Neuronal stem cell (in vitro differentiated cells): ENCODE data around the gene MRPS34.

ENCODE experiments used
- DNase-seq: peaks from one replicate; pipeline ENCODE4 v3.0.0-alpha.2; 2013; ENCODE audit warnings: low spot score
- H2AFZ ChIP-seq: one replicate; pipeline ENCODE4 v1.6.1; 2013; ENCODE audit warnings: mild to moderate bottlenecking, low read length, inconsistent platforms
- H2AK5ac ChIP-seq: 2 replicates; pipeline ENCODE4 v1.6.1; 2013; ENCODE audit warnings: low read depth, mild to moderate bottlenecking, inconsistent platforms, low read length, moderate library complexity, mixed read lengths
- H2BK120ac ChIP-seq: 2 replicates; pipeline ENCODE4 v1.6.1; 2013; ENCODE audit warnings: low read depth, mild to moderate bottlenecking, inconsistent platforms, low read length, moderate library complexity, mixed read lengths
- H2BK12ac ChIP-seq: one replicate; pipeline ENCODE4 v1.6.1; 2013; ENCODE audit warnings: low read length, inconsistent platforms
- H2BK15ac ChIP-seq: 2 replicates; pipeline ENCODE4 v1.6.1; 2013; ENCODE audit warnings: mild to moderate bottlenecking, low read length, inconsistent platforms, mixed read lengths
- H2BK5ac ChIP-seq: one replicate; pipeline ENCODE4 v1.6.1; 2013; ENCODE audit warnings: inconsistent platforms, mild to moderate bottlenecking, low read length, moderate library complexity
- H3K14ac ChIP-seq: one replicate; pipeline ENCODE4 v1.6.1; 2013; ENCODE audit warnings: low read length, inconsistent platforms
- H3K18ac ChIP-seq: 2 replicates; pipeline ENCODE4 v1.6.1; 2013; ENCODE audit warnings: low read length, inconsistent platforms
- H3K23ac ChIP-seq: 2 replicates; pipeline ENCODE4 v1.6.1; 2013; ENCODE audit warnings: low read depth, mild to moderate bottlenecking, mixed read lengths, low read length, inconsistent platforms; ENCODE audit not compliant: poor library complexity
- H3K27ac ChIP-seq: replicated peaks from 3 replicates; pipeline ENCODE4 v1.5.1; 2013; ENCODE audit warnings: low read length, inconsistent platforms
- H3K27me3 ChIP-seq, 3 experiments: 2 replicates each; pipeline ENCODE4 v1.6.1; 2013; ENCODE audit warnings: low read length in 3 of 3, mild to moderate bottlenecking in 2 of 3, inconsistent platforms in 1 of 3, low read depth in 1 of 3, mixed read lengths in 1 of 3, moderate library complexity in 1 of 3; ENCODE audit not compliant: control insufficient read depth in 3 of 3, insufficient read depth in 3 of 3
- H3K36me3 ChIP-seq, 2 donors: replicated peaks in 1 of 2; 2 replicates each; pipeline ENCODE4 v1.6.1; 2013; ENCODE audit warnings: low read length in 2 of 2; ENCODE audit not compliant: control insufficient read depth in 2 of 2, insufficient read depth in 2 of 2
- H3K4ac ChIP-seq: 2 replicates; pipeline ENCODE4 v1.6.1; 2013; ENCODE audit warnings: inconsistent platforms, mild to moderate bottlenecking, low read length, moderate library complexity
- H3K4me1 ChIP-seq, 2 donors: 1 replicate in 1 of 2; 2 replicates in 1 of 2; pipeline ENCODE4 v1.6.1; 2013; ENCODE audit warnings: low read length in 2 of 2, low read depth in 1 of 2; ENCODE audit not compliant: control insufficient read depth in 2 of 2, insufficient read depth in 1 of 2
- H3K4me2 ChIP-seq: one replicate; pipeline ENCODE4 v1.6.1; 2013; ENCODE audit warnings: mild to moderate bottlenecking, low read length, inconsistent platforms; ENCODE audit not compliant: insufficient read depth, poor library complexity, severe bottlenecking
- H3K4me3 ChIP-seq, 2 donors: 2 replicates each; pipeline ENCODE4 v1.5.1; 2013; ENCODE audit warnings: low read length in 2 of 2, mild to moderate bottlenecking in 2 of 2, inconsistent platforms in 1 of 2, moderate library complexity in 1 of 2
- H3K79me1 ChIP-seq: one replicate; pipeline ENCODE4 v1.6.1; 2013; ENCODE audit warnings: low read depth, mild to moderate bottlenecking, inconsistent platforms, low read length, moderate library complexity
- H3K9ac ChIP-seq: one replicate; pipeline ENCODE4 v1.6.1; 2013; ENCODE audit warnings: mild to moderate bottlenecking, low read depth, low read length, inconsistent platforms; ENCODE audit not compliant: poor library complexity
- H3K9me3 ChIP-seq, 2 donors: replicated peaks in 1 of 2; 2 replicates each; pipeline versions ENCODE3 to v1.6.1; 2013; ENCODE audit warnings: low read length in 2 of 2, mild to moderate bottlenecking in 2 of 2, inconsistent platforms in 1 of 2, low read depth in 1 of 2, mixed read lengths in 1 of 2, moderate library complexity in 1 of 2; ENCODE audit not compliant: control insufficient read depth in 2 of 2, insufficient read depth in 1 of 2
- H4K8ac ChIP-seq: one replicate; pipeline ENCODE4 v1.6.1; 2013; ENCODE audit warnings: low read depth, mild to moderate bottlenecking, inconsistent platforms, low read length, moderate library complexity
- H4K91ac ChIP-seq: one replicate; pipeline ENCODE4 v1.6.1; 2013; ENCODE audit warnings: low read length, low read depth, mild to moderate bottlenecking, inconsistent platforms; ENCODE audit not compliant: poor library complexity
- WGBS, 2 donors: extraction: QIAGEN DNeasy Blood & Tissue Kit; methylation state at CpG; one replicate each; pipeline ENCODE4 v1.1.7; 2013; ENCODE audit warnings: missing lambda C conversion rate in 2 of 2, mixed read lengths in 1 of 2; ENCODE audit not compliant: insufficient read length in 2 of 2, insufficient replicate concordance in 1 of 2; ENCODE audit errors: extremely low coverage in 2 of 2; 5-methylcytosine and 5-hydroxymethylcytosine counted together

Gene MRPS34

GRCh38 chr16:1776991-1777374 is 4.0 kb upstream of the MRPS34 start:
- no peak overlapping the region for H2BK12ac ChIP-seq
- peak overlapping the region; percentile 61 for H2AK5ac ChIP-seq
- no peak overlapping the region for H3K9ac ChIP-seq
- H3K14ac ChIP-seq: no peak overlapping the region
- H4K91ac ChIP-seq: no peak overlapping the region
- WGBS, 2 donors: no CpG with 5 or more reads among the region's 22 CpGs
- H3K4me3 ChIP-seq: no peak overlapping the region
- no peaks in the 10 kb centered on the region for H3K27me3 ChIP-seq
- peak overlapping the region; percentile 85 for H3K23ac ChIP-seq
- peaks cover 39% of the 10 kb centered on the region for H3K79me1 ChIP-seq
- no peak overlapping the region for H3K4me2 ChIP-seq
- no peak overlapping the region for H2BK15ac ChIP-seq
- H4K8ac ChIP-seq: no peak overlapping the region
- no peak for DNase-seq
- H3K4ac ChIP-seq: no peak overlapping the region
- H2AFZ ChIP-seq: no peak overlapping the region
- no peak overlapping the region for H3K18ac ChIP-seq
- no peak overlapping the region for H2BK120ac ChIP-seq
- no peak overlapping the region for H2BK5ac ChIP-seq
- H3K27ac ChIP-seq: no peak overlapping the region
- peaks cover 32 to 67% of the 10 kb centered on the region in 2 donors for H3K36me3 ChIP-seq
- H3K9me3 ChIP-seq: no peaks in the 10 kb centered on the region
- H3K4me1 ChIP-seq: peaks cover 10 to 16% of the 10 kb centered on the region in 2 donors

DNA sequence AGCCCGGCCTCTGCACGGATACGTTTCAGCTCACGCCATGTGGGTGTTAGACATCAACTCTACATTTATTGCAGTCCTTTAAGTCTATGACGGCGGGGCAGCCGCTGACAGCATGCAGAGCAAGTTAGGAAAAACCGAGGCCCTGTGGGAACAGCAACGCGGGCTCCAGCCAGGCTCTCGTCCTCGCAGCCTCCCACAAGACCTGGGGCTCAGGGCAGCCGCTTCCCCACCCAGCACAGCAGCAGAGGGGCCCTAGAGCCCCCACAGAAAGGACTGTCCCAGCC is 3.7 kb upstream of the MRPS34 start:
- H2BK120ac ChIP-seq: no peak overlapping the region
- H2AK5ac ChIP-seq: no peak overlapping the region
- H3K4me2 ChIP-seq: no peak overlapping the region
- no peak overlapping the region for H3K4me3 ChIP-seq
- H3K9me3 ChIP-seq: no peaks in the 10 kb centered on the region
- H3K4me1 ChIP-seq: peaks cover 12 to 17% of the 10 kb centered on the region in 2 donors
- H3K27me3 ChIP-seq: no peaks in the 10 kb centered on the region
- no peak overlapping the region for H3K27ac ChIP-seq
- H3K79me1 ChIP-seq: peaks cover 39% of the 10 kb centered on the region
- H2AFZ ChIP-seq: no peak overlapping the region
- H2BK5ac ChIP-seq: no peak overlapping the region
- H3K9ac ChIP-seq: no peak overlapping the region
- no peak for DNase-seq
- no peak overlapping the region for H2BK12ac ChIP-seq
- no CpG with 5 or more reads among the region's 13 CpGs for WGBS, 2 donors
- H3K18ac ChIP-seq: no peak overlapping the region
- no peak overlapping the region for H4K91ac ChIP-seq
- H2BK15ac ChIP-seq: no peak overlapping the region
- no peak overlapping the region for H4K8ac ChIP-seq
- peaks cover 32 to 70% of the 10 kb centered on the region in 2 donors for H3K36me3 ChIP-seq
- H3K4ac ChIP-seq: no peak overlapping the region
- peak overlapping the region; percentile 85 for H3K23ac ChIP-seq
- H3K14ac ChIP-seq: no peak overlapping the region

- no peak overlapping the region for H3K4me3 ChIP-seq
- H2AFZ ChIP-seq: no peak overlapping the region
- H3K9ac ChIP-seq: peak overlapping the region; percentile 44
- H3K36me3 ChIP-seq: peaks cover 32 to 69% of the 10 kb centered on the region in 2 donors
- no peak overlapping the region for H2BK15ac ChIP-seq
- WGBS, 2 donors: no CpG with 5 or more reads among the region's 28 CpGs
- H2BK120ac ChIP-seq: no peak overlapping the region
- no peak overlapping the region for H3K18ac ChIP-seq
- H4K91ac ChIP-seq: no peak overlapping the region
- H3K79me1 ChIP-seq: peaks cover 35% of the 10 kb centered on the region
- no peak overlapping the region for H2AK5ac ChIP-seq
- peak overlapping the region; percentile 66 for H2BK5ac ChIP-seq
- no peak overlapping the region for H4K8ac ChIP-seq
- peaks cover 9 to 14% of the 10 kb centered on the region in 2 donors for H3K4me1 ChIP-seq
- peak overlapping the region; percentile 91 for H3K23ac ChIP-seq
- no peaks in the 10 kb centered on the region for H3K27me3 ChIP-seq
- no peak overlapping the region for H3K4me2 ChIP-seq
- no peak overlapping the region for H3K4ac ChIP-seq
- no peak overlapping the region for H3K27ac ChIP-seq
- no peak overlapping the region for H3K14ac ChIP-seq
- no peak for DNase-seq
- H3K9me3 ChIP-seq: no peaks in the 10 kb centered on the region
- H2BK12ac ChIP-seq: no peak overlapping the region
Observed at GRCh38 chr16:1775846-1776671, 3.1 kb upstream of the MRPS34 start.

GRCh38 chr16:1775006-1775845 is 2.3 kb upstream of the MRPS34 start:
- Histone ChIP-seq H2BK12ac (no peak overlapping the region), H3K4me1 (peaks cover 12% of the 10 kb centered on the region in 2 donors), H3K9me3 (no peaks in the 10 kb centered on the region), H3K36me3 (peaks cover 31 to 65% of the 10 kb centered on the region in 2 donors), H2BK120ac (no peak overlapping the region), H3K9ac (peak overlapping the region; percentile 44), H3K14ac (no peak overlapping the region), H3K27ac (no peak overlapping the region), H3K4me3 (peak overlapping the region; percentile 9 to 99), H3K79me1 (peaks cover 35% of the 10 kb centered on the region), H3K18ac (no peak overlapping the region), H2BK5ac (peak overlapping the region; percentile 66), H3K4me2 (no peak overlapping the region), H2AFZ (no peak overlapping the region), H3K27me3 (no peaks in the 10 kb centered on the region), H3K4ac (no peak overlapping the region), H2AK5ac (peak overlapping the region; percentile 63), H2BK15ac (no peak overlapping the region), H3K23ac (peak overlapping the region; percentile 31), H4K8ac (no peak overlapping the region), H4K91ac (no peak overlapping the region)
- no peak for DNase-seq
- WGBS, 2 donors: no CpG with 5 or more reads among the region's 30 CpGs
